Epidermal melanocyte (primary cell): ENCODE data around the gene MKRN1.
"Not testable (repeated sequence)": the region's sequence is repeated elsewhere in the genome, so short reads cannot be mapped to it uniquely, and the experiment has no call there.

ENCODE experiments used
- DNase-seq: peaks from one replicate; pipeline ENCODE4 v3.0.0; 2011; ENCODE audit warnings: low spot score; ENCODE audit not compliant: insufficient read length

Gene MKRN1

GRCh38 chr7:140479062-140479738 is at the start of gene MKRN1:
TSS of gene MKRN1 (minus strand) at chr7:140479505. CDS start at chr7:140479344, 161 bp downstream.
- peak; percentile 88 for DNase-seq

DNA sequence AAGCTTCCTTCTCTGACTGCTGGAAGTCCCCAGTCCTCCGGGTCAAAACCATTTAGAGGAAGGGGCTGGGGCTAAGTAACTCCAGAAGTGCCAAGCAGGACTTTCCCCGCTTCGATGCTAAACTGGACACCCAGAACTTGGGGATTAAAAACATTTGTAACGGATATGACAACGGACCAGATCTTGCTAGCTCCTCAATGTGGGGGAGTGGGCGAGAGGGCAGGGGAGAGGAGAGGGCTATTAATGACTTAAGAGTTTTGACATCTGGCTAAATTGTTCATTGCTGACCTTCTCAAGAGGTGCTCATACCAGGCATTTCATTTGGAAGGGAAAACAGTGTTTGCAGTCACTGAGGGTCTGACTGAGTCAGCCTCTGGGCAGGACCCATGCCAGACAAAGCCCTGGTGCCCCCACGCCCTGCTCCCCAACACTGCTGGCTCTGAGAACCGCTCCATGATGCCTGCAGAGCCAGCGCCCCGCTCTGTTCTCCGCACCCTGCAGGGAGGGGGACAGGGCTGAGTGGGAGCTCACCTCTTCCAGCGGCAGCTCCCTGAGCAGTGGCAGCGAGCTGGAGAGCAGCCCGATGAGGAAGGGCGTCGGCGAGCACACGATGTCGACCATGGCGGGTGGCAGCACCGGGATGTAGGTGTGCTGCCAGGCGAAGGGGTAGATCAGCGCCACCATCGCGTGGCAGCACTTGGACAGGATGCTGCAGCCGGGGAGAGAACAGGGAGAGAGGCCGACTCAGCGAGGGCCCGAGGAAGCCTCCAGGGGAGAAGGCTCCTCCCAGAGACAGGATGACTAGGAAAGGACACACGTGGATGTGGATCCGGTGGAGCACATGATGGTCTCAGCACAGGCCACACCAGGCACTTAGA is 47.7 kb upstream of the MKRN1 start:
- DNase-seq, result no peak

GRCh38 chr7:140526214-140526613 is 46.9 kb upstream of the MKRN1 start:
- no peak for DNase-seq

DNA sequence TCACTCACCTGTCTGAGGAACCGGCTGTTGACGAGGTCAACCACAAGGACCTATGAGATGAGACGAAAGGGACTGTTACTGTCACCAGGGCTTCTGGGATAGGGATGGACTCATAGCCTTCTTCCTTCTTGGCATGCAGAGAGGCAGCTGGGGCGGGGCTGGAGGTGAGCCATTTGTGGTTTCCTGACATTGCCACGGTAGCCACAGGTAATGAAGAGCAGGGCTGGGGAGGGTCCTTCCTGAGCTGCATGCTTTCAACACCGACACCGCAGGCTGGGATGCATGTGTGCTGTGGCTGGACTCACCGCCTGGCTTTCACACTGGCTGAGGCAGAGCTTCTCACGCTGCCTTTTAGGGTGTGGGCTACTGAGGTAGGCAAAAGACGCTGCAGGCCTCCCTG is 46.4 kb upstream of the MKRN1 start:
- no peak for DNase-seq

GRCh38 chr7:140521421-140521820 is 42.1 kb upstream of the MKRN1 start:
- no peak for DNase-seq

DNA sequence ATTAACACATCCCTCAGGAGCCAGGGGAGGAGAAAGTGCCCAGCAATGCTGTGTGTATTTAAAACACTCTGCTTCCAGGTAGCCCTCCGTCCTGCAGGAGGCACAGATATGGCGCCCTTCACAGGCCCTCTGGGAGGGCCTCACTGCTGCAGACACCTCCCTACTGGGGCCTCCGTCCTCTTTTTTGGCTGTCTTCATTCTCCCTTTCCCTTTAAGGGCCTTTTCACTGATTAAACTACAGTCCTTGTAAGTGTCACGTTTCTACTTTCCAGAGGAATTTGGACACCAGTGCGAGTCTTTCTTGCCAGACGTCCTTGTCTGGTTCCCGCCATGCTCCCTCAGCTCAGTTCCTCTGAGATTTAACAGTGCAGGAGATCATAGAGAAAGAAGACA is 39.7 kb upstream of the MKRN1 start:
- DNase-seq, result no peak

DNA sequence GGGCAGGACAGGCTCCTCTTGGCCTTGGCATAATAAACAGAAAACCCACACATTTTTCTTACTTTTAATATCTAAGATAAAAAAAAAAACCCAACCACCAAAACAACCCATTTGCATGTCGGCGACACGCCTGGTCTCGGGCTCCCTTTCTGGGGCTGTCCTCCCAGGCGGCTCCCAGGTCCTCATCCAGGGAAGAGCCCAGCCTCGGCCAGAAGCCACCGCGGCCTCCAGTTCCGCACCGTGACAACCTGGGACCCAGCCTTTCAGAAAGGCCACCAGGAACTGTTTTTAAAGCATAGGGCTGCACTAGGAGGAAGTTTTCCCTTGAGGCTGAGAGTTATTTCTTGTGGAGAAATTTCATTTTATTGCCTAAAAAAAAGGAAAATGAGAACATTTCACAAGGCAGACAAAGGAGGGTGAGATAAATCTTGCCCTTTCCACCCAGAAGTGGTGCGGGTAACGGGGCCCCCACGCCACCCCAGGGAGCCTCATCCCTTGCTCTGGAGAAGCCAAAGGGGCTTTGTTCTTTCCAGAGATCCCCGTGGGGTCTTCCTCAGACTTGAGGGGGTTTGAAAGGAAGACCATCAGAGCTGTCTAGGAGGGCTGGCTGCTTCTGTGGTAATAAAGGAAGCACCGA is 39.2 kb upstream of the MKRN1 start:
- DNase-seq, result no peak

DNA sequence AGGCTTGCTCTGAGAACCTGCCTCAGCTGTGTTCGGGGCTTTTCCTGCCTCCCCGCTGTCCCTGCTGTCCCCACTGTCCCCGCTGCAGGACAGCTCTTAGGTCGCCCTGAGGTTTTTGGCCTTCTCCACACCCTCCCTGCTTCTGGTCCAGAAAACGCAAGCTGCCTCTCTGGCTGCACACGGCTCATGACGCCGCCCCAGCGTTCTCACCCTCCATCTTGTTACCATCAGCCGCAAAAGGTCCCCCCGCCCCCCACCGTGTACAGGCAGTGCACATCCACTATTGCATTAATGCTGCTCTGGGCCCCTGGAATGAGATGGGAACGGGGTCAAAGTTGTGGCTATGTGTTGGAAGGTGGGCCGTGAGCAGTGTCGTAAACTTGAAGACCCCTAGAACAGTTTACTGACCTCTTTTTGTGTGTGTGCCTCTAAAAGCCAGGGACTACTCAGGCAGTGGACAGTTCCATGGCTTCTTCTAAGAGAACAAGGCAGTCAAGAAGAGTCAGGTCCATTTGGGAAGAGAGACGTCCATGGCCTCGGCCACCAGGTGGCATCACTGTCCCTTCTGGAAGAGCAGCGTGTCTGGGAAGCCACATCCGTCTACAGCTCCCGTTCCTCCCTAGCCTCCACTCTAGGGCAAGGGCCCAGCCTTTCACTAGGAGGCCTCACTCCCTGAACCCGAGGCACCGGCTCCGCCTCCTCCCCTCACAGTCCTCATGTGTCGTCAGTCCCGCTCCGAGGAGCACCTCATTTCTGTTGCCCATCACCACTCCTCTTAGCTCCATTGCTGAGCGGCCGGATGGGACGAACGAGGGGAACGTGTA is 38.5 kb upstream of the MKRN1 start:
- peak; percentile 85 for DNase-seq

DNA sequence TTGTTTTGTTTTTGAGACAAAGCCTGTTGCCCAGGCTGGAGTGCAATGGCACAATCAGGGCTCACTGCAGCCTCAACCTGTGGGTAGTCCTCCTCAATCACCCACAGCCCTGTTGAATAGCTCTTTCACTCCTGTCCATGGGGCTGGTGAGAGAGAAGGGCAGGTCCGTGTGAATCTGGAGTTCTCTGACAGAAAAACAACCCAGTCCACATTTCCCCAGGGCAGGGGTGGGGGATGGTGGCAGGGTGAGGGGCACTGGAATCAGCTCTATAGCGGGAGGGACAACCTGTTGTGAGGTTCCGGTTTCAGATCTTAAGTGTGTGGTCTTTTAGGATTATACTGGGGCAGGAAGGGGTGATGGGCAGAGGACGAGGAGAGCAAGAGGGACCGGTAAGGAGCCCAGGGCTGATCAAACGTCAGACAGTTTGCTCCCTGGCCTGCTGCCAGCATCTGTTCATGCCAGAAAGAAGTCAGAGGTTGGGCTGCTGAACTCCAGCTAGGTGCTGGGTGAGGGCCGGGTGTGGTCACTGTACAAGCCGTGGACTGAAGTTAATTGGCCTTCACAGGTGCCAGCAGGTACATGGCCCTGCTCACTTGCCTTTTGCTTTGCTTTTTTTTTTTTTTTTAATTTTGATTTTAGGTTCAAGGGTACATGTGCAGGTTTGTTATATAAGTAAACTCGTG is 33.2 kb upstream of the MKRN1 start:
- DNase-seq, result no peak

- no peak for DNase-seq
Measured at GRCh38 chr7:140509789-140510188, 30.5 kb upstream of the MKRN1 start.

- DNase-seq, result not testable (repeated sequence)
Measured at GRCh38 chr7:140507556-140507955, 28.3 kb upstream of the MKRN1 start.

DNA sequence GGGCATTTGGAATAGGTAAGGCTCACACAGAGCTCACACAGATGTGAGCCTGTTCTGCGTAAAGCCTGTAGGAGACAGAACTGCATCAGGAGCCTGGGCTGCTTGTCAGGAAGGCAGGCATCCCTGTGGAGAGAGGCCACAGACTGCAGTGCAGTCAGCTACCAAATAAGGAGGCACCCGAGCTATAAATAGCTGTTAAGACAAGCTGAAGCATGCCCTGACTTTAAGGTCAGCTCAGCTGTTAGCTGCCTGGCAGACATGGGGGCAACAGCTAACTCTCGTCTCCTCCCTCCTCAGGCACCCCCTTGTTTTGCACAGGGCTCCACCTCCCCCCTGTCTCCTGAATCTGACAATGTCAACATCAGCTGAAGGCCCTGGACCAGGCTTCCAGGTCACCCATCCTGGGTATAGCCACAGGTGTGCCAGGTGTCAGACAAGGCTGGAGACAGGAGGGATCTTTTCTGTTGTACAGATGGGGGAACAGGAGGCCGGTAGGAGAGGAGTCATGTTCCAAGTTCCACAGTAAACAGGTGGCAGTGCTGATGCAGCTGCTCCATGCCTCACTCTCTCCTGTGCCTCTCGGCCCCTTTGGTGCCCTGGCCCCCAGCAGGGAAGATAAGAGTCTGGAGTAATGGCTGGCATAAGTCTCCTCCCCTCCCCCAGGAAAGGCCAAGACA is 27.6 kb upstream of the MKRN1 start:
- DNase-seq, result no peak

DNA sequence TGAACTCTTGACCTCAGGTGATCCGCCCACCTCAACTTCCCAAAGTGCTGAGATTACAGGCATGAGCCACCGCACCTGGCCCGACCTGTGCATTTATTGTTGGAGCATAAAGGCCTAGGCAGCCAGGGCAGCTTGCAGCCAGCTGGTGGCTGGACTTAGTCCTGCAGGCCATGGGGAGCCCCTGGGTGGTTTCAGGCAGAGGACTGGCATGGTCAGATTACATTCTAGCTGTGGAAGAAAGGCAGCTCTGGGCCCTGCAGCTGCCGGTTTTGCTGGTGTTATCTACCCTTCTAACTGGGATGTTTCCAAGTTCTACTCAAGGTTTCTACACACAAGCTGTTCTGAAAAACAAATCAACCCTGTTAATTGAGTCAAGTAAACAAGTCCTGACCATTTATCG is 22.7 kb upstream of the MKRN1 start:
- no peak for DNase-seq

- DNase-seq, result not testable (repeated sequence)
Measured at GRCh38 chr7:140497807-140498206, 18.5 kb upstream of the MKRN1 start.

GRCh38 chr7:140497241-140497769 is 18.0 kb upstream of the MKRN1 start:
- DNase-seq, result no peak

GRCh38 chr7:140495514-140496097 is 16.3 kb upstream of the MKRN1 start:
- no peak for DNase-seq

- DNase-seq, result no peak
Measured at GRCh38 chr7:140494867-140495266, 15.6 kb upstream of the MKRN1 start.

DNA sequence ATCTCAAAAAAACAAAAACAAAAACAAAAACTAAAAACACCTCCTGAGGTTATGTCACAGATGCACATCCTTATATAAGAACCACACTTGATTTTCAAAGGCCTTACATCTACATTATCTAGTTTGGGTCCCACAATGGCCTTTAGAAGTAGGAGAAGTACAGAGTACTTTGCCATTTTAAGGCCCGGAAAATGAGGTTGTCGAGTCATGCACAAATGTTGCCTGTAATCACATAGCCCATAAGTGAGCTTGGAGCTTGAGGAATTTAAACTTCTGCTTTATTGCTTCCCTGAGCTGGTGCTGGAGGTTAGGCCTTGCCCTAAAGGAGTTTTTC is 9.7 kb upstream of the MKRN1 start:
- DNase-seq, result no peak

- no peak for DNase-seq
Measured at GRCh38 chr7:140485500-140486265, 6.4 kb upstream of the MKRN1 start.
